ENCODE data around the gene DLX1.

The DLX1 gene

GRCh38 chr2:172086241-172087206 is 1.2 kb downstream of the DLX1 start:
- TF ChIP-seq CTCF (IDR thresholded peaks at IDR 0.05; ENCODE audit: low read depth, low read length, missing control alignments): peak; percentile 22
- in situ Hi-C loops (cut with HindIII; ENCODE audit: low sequenced_read_pairs): no loop called here
- DNase-seq (ENCODE audit: low read depth): no peak
- peak overlapping the region; percentile 47 for H3K4me3 ChIP-seq (ENCODE audit: low read depth, low read length)

GRCh38 chr2:172087207-172087779 is 2.0 kb downstream of the DLX1 start:
- in situ Hi-C loops (cut with HindIII; ENCODE audit: low sequenced_read_pairs): no loop called here
- no peak for TF ChIP-seq CTCF (IDR thresholded peaks at IDR 0.05; ENCODE audit: low read depth, low read length, missing control alignments)
- no peak for DNase-seq (ENCODE audit: low read depth)
- H3K4me3 ChIP-seq (ENCODE audit: low read depth, low read length): no peak overlapping the region

- no peak for TF ChIP-seq CTCF (IDR thresholded peaks at IDR 0.05; ENCODE audit: low read depth, low read length, missing control alignments)
- no peak overlapping the region for H3K4me3 ChIP-seq (ENCODE audit: low read depth, low read length)
- no peak for DNase-seq (ENCODE audit: low read depth)
- in situ Hi-C loops (cut with HindIII; ENCODE audit: low sequenced_read_pairs): no loop called here
These were observed 2.5 kb downstream of the DLX1 start for GRCh38 chr2:172087780-172088244.

- TF ChIP-seq CTCF (IDR thresholded peaks at IDR 0.05; ENCODE audit: low read depth, low read length, missing control alignments): no peak
- in situ Hi-C loops (cut with HindIII; ENCODE audit: low sequenced_read_pairs): no loop called here
- DNase-seq (ENCODE audit: low read depth): no peak
- H3K4me3 ChIP-seq (ENCODE audit: low read depth, low read length): no peak overlapping the region
These were observed 3.1 kb downstream of the DLX1 start for GRCh38 chr2:172088245-172089004.

GRCh38 chr2:172089005-172089504 is 3.7 kb downstream of the DLX1 start:
- in situ Hi-C loops (cut with HindIII; ENCODE audit: low sequenced_read_pairs): no loop called here
- no peak for DNase-seq (ENCODE audit: low read depth)
- no peak overlapping the region for H3K4me3 ChIP-seq (ENCODE audit: low read depth, low read length)
- no peak for TF ChIP-seq CTCF (IDR thresholded peaks at IDR 0.05; ENCODE audit: low read depth, low read length, missing control alignments)

- no peak for DNase-seq (ENCODE audit: low read depth)
These were observed 4.3 kb downstream of the DLX1 start for GRCh38 chr2:172089633-172090032.

More at GRCh38 chr2:172089633-172090032, 4.3 kb downstream of the DLX1 start:
- H3K4me3 ChIP-seq (ENCODE audit: low read depth, low read length): no peak overlapping the region
- in situ Hi-C loops (cut with HindIII; ENCODE audit: low sequenced_read_pairs): no loop called here
- TF ChIP-seq CTCF (IDR thresholded peaks at IDR 0.05; ENCODE audit: low read depth, low read length, missing control alignments): no peak

Measured in astrocyte of the cerebellum (primary cell).